ENCODE data around the gene COL21A1.

- TF ChIP-seq RAD21 (IDR thresholded peaks at IDR 0.05; ENCODE audit: low read length) (no peak), CTCF (conservative IDR thresholded peaks at IDR 0.05; ENCODE audit: low read depth, low read length) (no peak), CEBPB (IDR thresholded peaks at IDR 0.05; ENCODE audit: low read depth, low read length) (no peak), POLR2A (IDR thresholded peaks at IDR 0.05; ENCODE audit: low read depth, low read length) (no peak), FOS (IDR thresholded peaks at IDR 0.05; ENCODE audit: low read depth, low read length) (no peak), USF2 (IDR thresholded peaks at IDR 0.05; ENCODE audit: low read depth, low read length) (no peak), SMC3 (IDR thresholded peaks at IDR 0.05; ENCODE audit: low read depth, low read length) (no peak), RCOR1 (IDR thresholded peaks at IDR 0.05; ENCODE audit: insufficient replicate concordance, low read length) (no peak), BHLHE40 (IDR thresholded peaks at IDR 0.05; ENCODE audit: low read depth, low read length) (no peak), MAFK (IDR thresholded peaks at IDR 0.05; ENCODE audit: low read depth, low read length) (no peak), ELK1 (IDR thresholded peaks at IDR 0.05; ENCODE audit: borderline replicate concordance, low read depth, low read length) (no peak), CHD1 (IDR thresholded peaks at IDR 0.05; ENCODE audit: low read depth, low read length) (no peak), RFX5 (IDR thresholded peaks at IDR 0.05; ENCODE audit: low read depth, low read length) (no peak)
Measured at GRCh38 chr6:56199956-56200355, 47.4 kb downstream of the COL21A1 start.

Data from IMR-90 (cell line).